Measurements from ENCODE around the gene CYFIP1.

The CYFIP1 gene

DNA sequence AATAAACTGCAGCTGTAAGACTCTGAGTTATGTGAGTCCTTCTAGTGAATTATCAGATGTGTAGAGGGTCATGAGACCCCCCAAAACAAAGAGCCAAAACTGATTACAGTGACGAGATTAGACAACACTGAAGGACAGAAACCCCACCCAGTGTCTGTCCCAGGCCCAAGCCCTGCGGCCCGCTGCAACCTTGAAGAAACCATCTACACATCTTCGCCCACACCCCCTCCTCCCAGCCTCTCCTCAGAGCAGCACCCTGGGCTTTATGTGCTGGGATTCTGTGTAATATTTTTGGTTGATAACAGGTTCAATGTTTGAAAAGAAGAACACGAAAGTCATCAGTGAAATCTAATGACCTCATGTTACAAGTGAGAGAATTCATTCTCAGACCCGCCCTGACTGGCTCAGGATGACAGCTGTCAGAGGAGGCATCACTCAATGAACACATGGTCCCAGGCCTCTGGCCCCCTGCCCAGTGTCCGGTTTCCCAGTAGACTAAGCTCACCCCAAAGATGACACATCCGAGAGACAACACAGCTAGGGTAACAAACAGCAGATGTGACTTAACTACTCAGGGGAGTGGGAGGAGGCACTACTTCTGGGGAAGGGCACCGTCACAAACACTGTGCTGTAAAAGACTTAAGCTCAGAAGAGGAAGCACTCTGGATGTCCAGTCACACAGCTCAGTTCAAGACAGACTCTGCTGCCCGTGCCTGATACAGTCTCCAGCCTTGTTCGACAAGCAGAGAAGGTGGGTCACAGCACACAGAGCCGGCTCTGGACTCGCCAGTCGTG, 92.8 kb downstream of the CYFIP1 start:
- no peak for DNase-seq

DNA sequence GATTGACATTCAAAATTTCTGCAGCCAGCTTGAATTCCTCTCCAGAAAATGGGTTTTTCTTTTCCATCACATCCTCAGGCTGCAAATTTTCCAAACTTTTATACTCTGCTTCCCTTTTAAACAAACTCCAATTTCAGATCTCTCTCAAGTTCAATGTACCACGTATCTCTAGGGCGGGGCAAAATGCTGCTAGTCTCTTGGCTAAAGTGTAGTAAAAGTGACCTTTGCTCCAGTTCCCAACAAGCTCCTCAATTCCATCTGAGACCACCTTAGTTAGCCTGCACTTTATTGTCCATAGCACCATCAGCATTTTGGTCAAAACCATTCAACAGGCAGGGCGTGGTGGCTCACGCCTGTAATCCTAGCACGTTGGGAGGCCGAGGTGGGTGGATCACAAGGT, 95.0 kb downstream of the CYFIP1 start:
- DNase-seq, result no peak

DNA sequence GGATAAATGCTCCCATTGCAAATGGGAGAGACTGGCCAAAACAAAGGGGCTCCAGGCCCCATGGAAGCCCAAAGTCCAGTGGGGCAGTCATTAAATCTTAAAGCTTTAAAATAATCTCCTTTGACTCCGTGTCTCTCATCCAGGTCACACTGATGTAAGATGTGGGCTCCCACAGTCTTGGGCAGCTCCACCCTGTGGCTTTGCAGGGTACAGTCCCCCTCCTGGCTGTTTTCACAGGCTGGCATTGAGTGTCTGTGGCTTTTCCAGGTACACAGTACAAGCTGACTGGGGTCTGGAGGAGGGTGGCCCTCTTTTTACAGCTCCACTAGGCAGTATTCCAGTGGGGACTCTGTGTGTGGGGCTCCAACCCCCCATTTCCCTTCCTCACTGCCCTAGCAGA, 95.8 kb downstream of the CYFIP1 start:
- DNase-seq, result no peak

GRCh38 chr15:22883196-22883595, 97.0 kb downstream of the CYFIP1 start:
- DNase-seq, result no peak

GRCh38 chr15:22881739-22882440, 98.3 kb downstream of the CYFIP1 start:
- no peak for DNase-seq

GRCh38 chr15:22880981-22881738, 99.0 kb downstream of the CYFIP1 start:
- no peak for DNase-seq

DNA sequence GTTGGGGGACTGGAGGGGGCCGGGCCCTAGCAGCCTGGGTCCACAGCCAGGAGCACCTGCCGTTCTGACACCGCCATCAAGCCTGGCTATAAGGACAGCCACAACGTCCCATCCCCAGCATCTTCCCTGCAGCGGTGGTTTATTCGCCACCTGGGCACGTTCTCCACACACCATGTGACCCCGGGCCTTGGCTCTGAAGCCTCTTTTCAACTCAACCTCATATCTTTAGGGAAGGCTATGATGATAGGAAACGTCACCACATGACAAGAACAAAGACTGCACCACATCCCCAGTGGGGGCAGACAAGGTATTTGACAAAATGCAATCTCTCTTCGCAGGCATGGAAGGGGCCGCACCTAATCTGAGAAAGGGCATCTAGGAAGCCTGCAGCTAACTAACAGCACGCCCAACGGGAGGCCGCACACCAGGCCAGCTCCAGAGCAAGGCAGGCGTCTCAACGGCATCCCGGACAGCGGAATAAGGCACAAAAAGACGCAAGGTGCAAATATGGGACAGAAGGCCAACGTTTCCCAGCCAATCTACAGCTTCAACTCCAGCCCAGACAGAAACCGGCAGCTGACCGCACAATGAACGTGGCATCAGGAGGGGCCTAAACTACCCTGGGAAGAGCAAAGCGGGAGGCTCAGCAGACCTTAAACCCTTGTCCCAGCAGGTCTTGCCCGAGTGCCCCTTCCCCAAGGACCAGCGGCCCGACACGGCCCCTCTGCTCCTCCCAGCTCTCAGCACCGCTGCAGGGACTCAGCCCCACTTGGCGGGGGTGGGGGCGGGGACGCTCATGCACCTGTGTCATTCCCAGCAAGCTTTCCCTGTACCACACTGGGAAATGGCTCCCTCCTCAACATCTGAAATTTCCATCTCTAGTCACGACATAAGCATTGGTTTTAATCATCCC, 99.8 kb downstream of the CYFIP1 start:
- no peak for DNase-seq

GRCh38 chr15:22878103-22878502, 102.1 kb downstream of the CYFIP1 start:
- DNase-seq, result no peak

- no peak for DNase-seq
These were observed 102.6 kb downstream of the CYFIP1 start for GRCh38 chr15:22877607-22878006.

GRCh38 chr15:22877117-22877516, 103.1 kb downstream of the CYFIP1 start:
- DNase-seq, result no peak

- DNase-seq, result no peak
These were observed 105.2 kb downstream of the CYFIP1 start for GRCh38 chr15:22874966-22875365.

DNA sequence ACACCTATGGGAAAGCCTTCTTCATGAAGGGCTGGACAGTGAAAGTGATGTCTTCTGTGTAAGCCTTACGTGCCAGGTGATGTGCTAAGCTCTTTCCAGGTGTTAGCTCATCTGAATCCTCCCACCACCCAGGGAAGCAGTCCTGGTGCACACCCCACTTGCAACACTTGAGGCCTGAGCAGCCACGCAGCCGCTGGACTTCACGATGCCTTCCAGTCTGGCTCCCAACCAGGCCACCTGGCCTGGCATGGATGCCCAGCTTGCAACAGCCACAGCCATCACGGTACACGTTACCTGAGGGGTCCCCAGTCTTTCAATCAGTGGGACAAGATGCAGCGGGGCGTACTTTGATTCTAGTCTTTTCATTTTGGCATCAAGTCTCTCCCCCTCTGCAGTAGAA, 105.9 kb downstream of the CYFIP1 start:
- DNase-seq, result no peak

GRCh38 chr15:22873841-22874240, 106.3 kb downstream of the CYFIP1 start:
- no peak for DNase-seq

- no peak for DNase-seq
These were observed 107.0 kb downstream of the CYFIP1 start for GRCh38 chr15:22872936-22873701.

DNA sequence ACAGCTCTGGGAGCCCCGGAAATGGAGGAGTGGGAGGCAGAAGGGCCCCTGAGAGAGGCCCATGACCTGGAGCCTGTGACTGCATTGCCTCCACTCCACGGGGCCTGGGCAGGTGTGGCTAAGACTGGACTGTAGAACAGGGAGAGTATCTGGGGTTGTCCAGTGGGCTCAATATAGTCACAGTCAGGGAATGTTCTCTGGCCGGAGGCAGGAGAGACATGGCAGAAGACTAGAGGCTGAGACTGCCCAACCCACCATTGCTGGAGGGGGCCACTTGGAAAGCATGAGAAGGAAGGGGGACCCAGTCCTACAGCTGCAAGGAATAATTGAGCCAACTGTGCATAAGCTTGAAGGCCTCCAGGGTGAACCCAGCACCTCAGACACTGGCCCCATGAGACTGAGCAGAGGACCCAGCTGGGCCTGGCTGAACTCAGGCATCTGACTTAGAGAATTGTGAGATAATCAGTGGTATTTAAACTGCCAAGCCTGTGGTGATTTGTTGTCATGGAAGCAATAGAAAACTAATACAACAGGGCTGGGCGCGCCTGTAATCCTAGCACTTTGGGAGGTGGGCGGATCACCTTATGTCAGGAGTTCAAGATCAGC, 108.6 kb downstream of the CYFIP1 start:
- DNase-seq, result no peak

- DNase-seq, result no peak
These were observed 109.3 kb downstream of the CYFIP1 start for GRCh38 chr15:22870865-22871264.

DNA sequence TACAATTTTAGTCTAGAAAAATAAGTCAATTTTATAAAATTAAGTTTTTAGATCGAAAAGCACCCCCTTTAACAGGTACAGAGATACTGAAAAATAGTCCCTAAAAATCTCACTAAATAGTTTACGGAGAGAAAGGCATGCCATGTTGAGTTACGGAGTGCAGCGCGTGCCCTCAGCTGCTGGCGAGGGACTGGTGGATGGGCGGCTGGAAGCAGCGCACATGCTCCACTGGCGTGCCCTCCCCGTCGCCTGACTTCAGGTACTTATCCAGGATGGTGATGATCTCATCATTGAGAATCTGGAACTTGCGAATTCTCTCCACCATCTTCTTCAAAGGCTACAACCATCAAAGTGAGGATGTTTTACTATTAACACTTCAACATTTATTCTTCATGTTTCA, 110.3 kb downstream of the CYFIP1 start:
- no peak for DNase-seq

- DNase-seq, result no peak
These were observed 111.2 kb downstream of the CYFIP1 start for GRCh38 chr15:22868928-22869327.

DNA sequence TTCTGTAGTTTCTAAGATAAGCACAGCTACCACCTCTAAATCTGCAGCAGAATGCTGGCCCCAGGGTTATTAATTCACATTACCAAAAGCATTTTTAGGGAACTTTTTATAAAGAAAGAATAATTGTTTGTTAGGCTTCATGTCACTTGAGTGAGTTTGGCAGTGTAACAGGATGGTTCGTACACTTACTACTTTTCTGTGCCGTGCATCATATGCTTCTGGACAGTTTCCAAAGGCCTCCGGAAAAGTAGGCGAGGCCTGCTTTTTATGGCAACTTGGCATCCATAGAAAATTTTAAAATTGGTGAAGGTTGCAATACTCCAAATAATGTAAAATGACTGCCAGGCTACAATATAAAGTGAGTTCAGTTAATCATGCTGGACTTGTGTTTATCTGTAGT, 111.7 kb downstream of the CYFIP1 start:
- DNase-seq, result no peak

DNA sequence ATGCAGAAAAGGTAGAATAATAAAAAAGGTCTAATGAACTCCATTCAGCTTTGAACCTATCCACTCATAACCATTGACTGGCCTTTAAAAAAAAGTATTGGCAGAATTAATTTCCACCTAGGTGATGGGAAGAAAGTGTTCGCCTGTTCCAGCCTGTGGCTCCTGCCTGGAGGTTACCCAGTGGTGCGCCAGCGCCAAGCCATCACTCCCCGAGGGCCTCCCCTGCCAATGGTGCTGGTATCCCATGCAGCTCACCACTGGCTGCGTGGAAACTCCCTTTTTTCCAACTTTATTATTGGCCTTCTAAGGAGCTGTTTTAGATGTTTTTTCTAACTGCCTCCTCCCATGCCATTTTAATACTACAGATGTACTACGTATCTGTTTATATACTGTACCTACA, 112.3 kb downstream of the CYFIP1 start:
- no peak for DNase-seq

DNA sequence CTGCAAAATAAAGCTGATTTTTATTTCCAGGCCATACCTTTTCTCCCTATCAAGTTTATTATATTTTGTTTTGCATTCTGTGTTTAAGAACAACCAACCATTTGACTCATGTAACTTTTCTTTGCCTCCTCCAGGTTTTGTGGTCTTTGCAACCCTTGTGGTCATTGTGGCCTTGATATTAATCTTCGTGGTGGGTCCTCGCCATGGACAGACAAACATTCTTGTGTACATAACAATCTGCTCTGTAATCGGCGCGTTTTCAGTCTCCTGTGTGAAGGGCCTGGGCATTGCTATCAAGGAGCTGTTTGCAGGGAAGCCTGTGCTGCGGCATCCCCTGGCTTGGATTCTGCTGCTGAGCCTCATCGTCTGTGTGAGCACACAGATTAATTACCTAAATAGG, 114.1 kb downstream of the CYFIP1 start:
- no peak for DNase-seq

DNA sequence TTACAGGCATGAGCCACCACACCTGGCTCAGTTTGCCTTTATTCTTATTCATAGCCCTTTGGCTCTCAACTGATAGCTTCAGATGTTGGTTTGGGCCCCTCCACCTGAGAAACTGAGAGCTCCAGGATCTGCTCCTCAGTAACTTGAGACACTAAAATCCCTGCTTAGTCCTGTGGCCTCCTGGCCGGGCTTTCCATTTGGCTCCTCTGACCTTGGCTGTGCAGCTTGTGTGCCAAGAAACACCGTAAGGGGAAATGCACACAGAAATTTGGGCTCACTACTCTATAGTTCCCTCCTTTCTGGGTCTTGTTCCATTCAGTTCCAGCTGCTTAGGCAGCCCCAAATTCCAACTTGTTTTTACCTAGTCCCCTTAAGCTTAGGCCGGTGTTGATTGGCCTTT, 116.8 kb downstream of the CYFIP1 start:
- no peak for DNase-seq
